Activated gamma-delta T cell treated with anti-CD3 and anti-CD28 coated beads, Interleukin-2, amount 50 U/mL, for 16 hours (primary cell): ENCODE measurements around the gene NELL1.
"Not testable (repeated sequence)": the region's sequence is repeated elsewhere in the genome, so short reads cannot be mapped to it uniquely, and the experiment has no call there.

Experiments
- DNase-seq: peaks from one replicate; pipeline ENCODE4 v3.0.0-alpha.2; 2020; ENCODE audit warnings: low read depth

Gene NELL1

DNA sequence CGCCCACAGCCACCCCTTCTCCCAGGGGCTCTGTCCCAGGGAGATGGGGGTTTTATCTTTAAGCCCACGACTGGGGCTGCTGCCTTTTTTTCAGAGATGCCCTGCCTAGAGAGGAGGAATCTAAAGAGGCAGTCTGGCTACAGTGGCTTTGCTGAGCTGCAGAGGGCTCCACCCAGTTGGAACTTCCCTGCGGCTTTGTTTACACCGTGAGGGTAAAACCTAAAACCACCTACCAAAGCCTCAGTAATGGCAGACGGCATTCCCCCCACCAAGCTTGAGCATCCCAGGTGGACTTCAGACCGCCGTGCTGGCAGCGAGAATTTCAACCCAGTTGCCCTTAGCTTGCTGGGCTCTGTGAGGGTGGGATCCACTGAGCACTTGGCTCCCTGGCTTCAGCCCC, 535.8 kb downstream of the NELL1 start:
- DNase-seq = no peak

GRCh38 chr11:21225860-21226259, 556.5 kb downstream of the NELL1 start:
- no peak for DNase-seq

DNA sequence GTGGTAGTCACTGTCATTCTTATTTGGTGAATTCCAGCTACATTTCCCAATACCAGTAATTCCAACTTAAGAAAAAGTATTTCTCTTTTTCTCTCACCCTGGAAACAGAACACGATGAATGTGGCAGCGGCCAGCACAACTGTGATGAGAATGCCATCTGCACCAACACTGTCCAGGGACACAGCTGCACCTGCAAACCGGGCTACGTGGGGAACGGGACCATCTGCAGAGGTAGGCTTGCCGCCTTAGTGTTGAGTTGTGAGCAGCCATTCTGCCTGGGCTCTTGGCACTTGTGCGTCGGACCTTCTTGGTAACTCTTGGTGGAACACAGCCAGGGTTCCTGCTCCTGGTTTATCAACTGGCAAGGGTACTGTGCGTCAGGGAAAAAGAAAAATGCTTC, 559.8 kb downstream of the NELL1 start:
- DNase-seq = no peak

DNA sequence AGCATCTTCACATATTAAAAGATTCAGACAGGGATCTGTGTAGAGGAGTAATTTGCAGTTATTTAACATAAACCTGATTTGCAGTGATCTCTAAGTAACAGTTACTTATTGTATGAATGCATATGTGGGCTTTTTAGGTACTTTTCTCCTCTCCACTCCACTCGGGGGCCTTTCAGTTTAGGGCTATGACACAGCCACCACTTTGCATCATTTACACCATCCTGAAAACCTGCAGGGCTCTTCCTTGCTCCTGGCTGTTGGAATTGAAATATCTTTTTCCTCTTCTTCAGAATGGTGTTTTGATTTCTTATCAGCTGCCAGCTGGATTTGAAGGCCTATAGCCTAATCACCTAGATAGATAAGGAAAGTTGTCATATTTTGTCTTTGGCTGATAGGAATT, 580.8 kb downstream of the NELL1 start:
- DNase-seq = no peak

DNA sequence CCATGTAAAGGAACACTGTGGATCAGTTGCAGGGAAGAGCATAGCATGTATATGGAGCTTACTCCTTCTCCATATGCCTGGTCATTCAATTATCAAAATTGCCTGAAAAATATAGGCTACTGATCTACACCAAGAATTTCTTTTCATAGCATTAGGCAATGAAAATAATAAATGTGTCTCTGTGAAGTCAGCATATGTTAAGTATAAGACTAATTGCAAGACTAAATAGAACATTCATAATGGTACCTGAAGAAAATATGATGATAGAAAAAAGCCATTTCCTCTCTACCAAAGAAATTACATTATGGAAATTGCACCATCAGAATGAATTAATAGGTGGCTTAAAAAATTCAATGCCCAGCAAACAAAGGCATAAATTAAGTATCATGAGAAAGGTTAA, 584.7 kb downstream of the NELL1 start:
- DNase-seq = no peak

GRCh38 chr11:21254790-21255189, 585.4 kb downstream of the NELL1 start:
- DNase-seq = no peak

- no peak for DNase-seq
Observed at GRCh38 chr11:21257461-21257860, 588.1 kb downstream of the NELL1 start.

DNA sequence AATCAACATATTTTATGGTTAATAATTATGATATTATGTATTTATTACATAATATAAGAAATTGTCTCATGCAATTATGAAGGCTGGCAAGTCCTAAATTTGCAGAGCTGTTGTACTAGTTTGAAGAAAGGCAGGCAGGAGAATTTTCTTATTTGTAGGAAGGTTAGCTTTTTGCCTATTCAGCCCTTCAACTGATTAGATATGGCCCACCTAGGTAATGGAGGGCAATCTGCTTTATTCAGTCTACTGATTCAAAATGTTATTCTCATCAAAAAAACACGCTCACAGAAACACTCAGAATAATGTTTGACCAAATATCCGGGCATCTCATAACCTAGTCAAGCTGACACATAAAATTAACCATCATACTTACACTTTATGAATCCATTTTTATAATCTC, 589.0 kb downstream of the NELL1 start:
- DNase-seq = no peak

GRCh38 chr11:21260101-21260500, 590.7 kb downstream of the NELL1 start:
- no peak for DNase-seq

DNA sequence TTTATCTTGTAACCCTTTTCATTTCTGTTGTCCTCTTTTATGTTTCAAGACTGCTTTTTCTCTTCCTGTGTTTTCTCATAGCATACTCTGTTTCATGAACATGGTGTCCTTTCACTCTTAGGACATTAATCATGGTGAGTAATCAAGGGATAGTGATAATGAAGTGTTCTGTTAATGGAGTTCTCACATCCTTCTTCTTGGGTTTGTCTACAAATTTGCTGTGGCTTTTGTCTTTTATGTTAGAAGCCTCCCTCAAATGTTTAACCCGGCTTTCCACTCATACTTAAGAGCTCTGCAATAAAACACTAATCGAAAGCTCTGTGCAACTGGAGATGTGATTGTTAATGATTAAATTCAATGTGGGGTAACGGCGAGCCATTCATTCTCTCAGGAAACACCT, 593.6 kb downstream of the NELL1 start:
- no peak for DNase-seq

DNA sequence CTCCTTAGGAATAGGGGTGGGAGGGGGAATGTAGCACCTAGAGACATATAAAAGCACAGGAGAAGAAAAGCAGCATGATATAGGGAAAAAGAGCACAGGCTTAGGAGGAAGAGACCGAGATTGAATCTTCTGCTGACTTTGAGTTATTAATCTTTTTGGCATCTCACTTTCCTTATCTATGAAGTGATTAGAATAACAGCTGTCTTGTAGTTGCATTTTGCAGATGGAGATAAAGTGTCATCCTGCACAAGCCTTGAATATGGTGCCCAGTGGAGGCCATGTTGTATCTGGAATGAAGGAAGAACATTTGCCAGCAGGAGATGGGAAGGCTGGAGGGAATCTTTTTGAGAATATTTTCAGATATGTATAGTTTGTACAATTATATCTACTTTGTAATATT, 594.7 kb downstream of the NELL1 start:
- DNase-seq = no peak

DNA sequence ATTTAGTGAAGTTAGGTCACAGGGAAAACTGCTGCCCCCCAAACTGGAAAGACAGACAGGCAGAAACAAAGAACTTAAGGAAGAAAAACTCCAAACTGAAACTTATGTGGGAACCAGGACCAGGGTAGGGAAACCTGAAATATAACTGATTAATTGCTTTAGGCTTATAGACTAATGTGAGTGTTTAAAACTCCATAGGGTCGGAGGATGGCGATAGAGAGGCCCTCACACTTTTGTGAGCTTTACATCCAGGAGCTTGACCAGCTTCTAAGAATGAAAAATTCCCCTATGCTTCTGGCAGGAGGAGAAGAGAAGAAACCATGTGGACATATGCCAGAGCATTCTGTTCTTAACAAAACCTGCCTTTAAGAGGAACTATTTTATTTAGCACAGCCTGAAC, 598.6 kb downstream of the NELL1 start:
- DNase-seq = no peak

DNA sequence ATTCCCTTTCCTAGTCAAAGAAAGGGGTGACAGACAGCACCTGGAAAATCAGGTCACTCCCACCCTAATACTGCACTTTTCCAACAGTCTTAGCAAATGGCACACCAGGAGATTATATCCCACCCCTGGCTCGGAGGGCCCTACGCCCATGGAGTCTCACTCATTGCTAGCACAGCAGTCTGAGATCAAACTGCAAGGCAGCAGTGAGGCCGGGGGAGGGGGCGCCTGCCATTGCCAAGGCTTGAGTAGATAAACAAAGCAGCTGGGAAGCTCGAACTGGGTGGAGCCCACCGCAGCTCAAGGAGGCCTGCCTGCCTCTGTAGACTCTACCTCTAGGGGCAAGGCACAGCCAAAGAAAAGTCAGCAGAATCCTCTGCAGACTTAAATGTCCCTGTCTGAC, 602.8 kb downstream of the NELL1 start:
- not testable (repeated sequence) for DNase-seq

DNA sequence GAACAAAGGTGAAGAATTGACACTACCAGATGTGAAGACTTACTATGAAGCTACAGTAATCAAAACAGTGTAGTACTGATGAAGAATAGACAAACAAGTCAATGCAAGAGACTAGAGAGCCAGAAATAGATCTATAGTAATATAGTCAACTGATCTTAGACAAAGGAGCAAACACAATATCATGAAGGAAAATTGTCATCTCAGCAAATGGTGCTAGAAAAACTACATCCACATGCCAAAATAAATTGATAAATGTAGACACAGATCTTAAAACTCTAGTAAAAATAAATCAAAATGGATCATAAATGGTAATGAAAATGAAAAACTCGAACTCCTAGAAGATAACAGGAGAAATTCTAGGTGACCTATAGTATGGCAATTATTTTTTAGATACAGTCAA, 609.5 kb downstream of the NELL1 start:
- DNase-seq = no peak

- no peak for DNase-seq
Observed at GRCh38 chr11:21285104-21285503, 615.7 kb downstream of the NELL1 start.

DNA sequence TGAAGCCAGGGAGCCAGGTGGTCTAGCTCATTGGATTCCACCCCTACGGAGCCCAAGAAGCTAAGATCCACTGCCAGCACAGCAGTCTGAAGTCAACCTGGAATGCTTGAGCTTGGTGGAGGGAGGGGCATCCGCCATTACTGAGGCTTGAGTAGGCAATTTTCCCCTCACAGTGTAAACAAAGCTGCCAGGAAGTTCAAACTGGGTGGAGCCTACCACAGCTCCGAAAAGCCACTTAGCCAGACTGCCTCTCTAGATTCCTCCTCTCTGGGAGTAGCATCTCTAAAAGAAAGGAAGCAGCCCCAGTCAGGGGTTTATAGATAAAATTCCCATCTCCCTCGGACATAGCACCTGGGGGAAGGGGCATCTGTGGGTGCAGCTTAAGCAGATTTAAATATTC, 620.3 kb downstream of the NELL1 start:
- DNase-seq = no peak

DNA sequence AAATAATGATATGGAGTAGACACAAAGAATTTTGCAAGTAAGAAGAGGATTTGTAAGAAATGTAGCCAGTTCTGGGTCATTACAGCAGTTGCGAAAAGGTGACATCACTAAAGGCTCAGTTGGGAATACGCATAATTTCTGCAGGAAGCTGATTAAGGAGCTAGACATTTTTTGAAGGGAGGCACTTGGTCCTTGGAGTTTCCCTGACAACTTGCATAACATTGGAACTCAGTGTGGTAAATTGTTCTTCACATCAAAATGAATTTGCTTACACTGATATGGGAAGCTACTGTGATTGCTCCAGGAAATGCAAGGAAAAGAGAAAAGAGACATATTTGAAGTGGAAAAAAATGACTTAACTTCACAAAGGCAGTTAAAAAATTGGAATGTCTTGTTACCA, 626.1 kb downstream of the NELL1 start:
- DNase-seq = no peak

DNA sequence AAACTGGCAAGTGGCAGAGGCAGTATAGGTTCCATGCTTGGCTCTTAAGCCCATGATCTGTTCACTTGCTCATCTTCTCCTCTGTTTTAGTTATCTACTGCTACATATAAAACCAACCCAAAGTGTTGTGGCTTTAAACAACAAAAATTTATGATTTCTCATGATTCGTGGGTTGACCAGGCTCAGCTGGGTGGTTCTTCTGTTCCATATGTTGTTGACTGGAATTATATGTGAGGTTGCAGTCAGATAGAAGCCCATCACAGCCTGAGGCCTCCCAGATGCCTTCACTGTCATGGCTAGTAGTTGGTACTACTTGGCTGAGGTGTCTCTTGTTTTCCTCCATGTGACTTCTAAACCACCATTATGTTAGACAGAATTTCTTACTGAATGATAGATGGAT, 632.6 kb downstream of the NELL1 start:
- DNase-seq = no peak

DNA sequence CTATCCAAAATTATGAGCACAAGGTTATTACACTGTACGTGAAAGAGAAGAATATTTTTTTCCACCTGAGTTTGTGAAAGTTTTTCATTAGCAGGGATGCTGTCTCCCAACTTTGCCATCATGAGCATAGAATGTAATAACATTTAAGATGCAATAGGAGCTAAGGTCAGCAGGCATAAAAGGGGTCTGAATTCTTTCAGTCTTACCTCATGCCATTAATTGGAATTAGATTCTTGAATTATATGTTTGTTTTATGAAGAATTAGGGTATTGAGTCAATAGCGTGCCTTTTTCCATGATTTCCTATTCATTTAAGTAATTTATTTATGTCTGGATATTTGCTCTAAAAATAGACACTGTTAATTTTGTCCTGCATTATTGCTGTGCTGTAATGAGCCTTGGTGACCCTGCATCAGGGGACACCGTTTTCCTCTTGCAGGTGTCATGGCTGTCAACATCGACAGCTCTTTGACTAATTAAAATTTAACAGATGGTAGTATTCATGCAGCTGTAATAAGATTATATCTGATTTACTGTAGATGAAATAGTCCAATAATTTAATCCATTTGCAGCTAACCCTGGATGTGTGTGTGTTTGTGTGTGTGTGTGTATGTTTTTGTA, 637.5 kb downstream of the NELL1 start:
- DNase-seq = no peak

- no peak for DNase-seq
Observed at GRCh38 chr11:21307874-21308273, 638.5 kb downstream of the NELL1 start.

DNA sequence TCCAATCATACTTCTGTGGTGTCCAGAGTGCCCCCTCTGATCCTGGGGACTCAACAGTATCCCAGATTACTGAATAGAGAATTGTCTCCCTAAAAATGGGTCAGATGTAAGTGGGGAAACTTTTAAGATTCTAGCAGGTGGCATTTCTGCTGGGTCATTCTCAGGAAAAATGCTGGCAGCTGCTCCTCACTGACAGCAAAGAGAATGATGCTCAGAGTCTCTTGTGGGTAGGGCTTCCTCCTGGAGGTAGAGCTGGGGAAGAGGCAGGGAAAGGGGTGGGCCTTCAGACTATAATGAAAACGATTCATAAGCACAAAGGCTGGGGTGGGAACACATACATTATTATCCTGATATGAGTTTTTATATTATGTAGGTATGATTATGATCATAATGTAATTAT, 647.2 kb downstream of the NELL1 start:
- DNase-seq = no peak

- no peak for DNase-seq
Observed at GRCh38 chr11:21321072-21321471, 651.7 kb downstream of the NELL1 start.

GRCh38 chr11:21321530-21321929, 652.1 kb downstream of the NELL1 start:
- no peak for DNase-seq

- DNase-seq = no peak
Observed at GRCh38 chr11:21323617-21324016, 654.2 kb downstream of the NELL1 start.

DNA sequence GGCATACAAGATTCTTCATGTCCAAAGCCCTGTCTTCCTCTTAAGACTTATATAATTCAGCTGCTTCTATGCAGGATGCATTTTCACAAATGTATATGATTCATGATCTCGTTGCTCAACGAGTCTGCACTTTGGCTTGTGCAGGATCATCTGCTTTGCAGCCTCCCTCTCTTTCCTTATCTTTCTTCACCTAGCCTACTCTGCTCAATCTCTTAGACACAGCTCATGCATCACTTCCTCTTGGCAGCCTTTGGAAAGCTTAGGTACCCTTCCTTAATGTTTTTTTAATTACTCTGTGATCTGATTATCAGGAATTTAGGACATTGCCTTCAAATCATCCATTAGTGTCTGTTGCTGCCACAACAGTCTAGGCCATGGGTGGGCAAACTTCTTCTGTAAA, 673.8 kb downstream of the NELL1 start:
- no peak for DNase-seq
